ENCODE data around the gene B2M.
"Not testable (repeated sequence)": the region's sequence is repeated elsewhere in the genome, so short reads cannot be mapped to it uniquely, and the experiment has no call there.

B2M gene

DNA sequence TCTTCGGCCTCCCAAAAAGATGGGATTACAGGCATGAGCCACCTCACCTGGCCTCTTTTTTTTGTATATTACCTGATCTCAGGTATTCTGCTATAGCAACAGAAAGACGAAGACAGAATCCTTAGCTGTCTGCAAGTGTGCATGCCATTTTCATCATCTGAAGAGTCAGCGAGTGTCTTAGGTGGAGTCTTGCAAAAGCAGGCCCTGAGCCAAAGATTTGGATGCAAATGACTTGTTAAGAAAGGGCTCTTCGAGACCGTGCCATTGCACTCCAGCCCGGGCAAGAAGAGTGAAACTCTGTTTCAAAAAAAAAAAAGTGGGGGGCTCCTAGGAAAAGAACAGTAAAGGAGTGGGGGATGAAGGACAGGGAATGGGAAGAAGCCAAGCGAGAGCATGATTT is 14.8 kb downstream of the B2M start:
- DNase-seq (ENCODE audit: low spot score): no peak

DNA sequence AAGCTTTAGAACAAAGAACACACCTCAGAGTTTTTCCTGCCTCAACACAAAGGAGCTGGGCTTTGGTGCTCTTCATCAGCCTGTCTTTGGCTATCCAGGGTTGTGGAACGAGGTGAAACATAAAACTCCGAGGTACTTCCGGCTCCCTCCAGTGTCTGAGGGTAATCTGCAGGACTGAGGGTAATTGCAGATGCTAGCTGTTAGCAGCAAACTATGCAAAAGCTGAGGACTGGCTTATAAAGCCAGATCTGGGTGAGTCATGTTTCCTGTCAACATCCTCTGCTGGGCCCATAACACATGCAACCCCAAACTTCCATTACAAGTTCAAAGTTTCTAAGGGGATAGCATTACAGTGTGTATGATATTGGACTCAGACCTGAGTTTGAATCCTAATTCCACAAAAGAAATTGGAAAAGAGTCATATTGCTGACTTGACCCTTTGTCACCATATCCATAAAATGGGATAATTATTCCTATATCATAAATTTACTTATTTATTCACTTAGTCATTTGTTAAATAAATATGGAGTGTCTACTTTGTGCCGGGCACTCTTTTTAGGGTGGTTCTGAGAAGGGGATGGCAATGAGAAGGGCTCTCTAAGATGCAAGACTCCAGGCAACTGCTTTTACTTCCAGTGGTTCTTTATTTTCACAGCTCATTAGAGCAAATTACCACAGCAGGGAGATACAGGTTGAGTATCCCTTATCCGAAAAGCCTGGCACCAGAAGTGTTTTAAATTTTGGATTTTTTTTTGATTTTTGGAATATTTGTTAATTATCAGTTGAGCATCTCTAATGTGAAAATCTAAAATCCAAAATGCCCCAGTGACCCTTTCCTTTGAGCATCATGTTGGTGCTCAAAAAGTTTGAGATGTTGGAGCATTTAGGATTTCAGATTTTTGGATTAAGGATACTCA is 15.5 kb downstream of the B2M start:
- no peak for DNase-seq (ENCODE audit: low spot score)

DNA sequence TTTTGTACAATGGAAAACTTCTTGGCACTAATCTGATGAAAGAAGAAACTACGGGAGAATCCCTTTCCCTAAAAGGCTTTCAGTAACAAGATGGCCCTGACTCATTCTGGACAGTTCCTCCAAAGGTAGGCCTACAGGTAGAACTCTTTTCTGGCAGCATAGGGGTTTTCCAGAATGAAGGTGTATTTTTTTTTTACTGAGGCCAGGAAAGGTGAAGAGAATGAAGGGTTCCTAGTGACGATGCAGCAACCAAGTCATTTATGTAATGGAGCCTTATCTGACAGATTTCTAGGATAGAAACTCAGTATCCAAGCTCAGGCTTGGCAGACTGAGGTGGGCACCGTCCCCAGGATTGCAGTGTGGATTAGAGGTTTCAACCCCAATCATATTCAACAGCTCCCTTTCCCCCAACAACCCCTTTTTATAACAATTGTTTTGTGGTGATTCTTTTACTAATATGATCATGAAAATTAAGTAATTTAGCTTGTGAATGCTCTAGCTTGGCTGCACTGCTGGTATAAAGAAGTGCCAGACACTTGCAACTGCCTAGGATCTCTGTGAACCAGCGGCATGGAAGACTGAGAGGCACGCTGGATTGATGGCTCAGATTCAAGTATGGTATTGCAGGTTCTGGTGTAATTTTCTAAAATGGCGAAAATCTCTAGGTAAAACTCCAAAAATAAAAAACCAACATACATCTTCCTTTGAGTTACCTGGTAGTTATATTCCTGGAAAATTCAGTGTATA is 16.3 kb downstream of the B2M start:
- no peak for DNase-seq (ENCODE audit: low spot score)

DNA sequence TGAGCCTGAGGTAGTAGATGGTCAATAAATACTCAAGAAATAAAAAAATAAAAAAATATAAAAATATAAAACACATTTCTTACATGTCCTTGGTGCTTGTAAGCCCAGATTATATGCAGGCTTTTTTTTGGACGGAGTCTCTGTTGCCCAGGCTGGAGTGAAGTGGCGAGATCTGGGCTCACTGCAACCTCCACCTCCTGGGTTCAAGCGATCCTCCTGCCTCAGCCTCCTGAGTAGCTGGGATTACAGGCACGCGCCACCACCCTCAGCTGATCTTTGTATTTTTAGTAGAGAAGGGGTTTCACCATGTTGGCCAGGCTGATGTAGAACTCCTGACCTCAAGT is 16.9 kb downstream of the B2M start:
- not testable (repeated sequence) for DNase-seq (ENCODE audit: low spot score)

DNA sequence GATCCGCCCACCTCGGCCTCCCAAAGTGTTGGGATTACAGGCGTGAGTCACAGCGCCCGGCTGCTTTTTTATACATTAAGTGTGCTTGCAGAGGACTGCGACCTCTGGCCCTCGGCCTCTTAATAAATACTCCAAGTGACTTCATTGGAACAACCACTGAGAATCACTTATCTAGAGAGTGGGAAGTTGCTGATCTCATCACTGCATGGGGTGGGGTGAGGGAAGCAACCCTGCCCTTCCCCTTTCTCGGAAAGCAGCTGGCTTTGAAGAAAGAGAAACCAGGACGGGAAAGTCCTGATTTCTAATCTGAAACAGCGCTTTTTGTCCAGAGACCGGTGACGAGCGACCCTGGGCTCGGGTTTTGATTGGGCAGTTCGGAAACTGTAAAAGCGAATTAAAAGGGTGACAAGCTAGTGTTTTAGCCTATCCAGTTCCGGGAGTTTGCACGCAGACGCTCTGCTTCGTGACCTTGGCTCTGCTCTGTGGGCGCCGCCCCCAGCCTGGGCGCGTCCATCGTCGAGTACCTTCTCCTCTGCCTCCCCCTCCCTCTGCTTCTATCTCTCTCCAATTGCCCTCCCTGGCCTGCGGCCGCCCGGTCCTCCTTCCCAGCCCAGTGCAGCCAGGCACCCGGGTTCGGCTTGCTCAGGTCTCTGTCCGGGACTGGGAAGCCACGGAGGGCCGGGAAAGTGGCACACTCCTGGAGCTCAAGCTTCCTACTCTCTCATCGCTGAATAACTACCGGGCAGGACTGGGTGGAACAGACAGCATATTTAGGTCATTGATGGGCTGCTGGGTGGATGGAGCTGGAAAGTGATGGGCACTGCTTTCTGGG is 17.5 kb downstream of the B2M start:
- peak; percentile 98 for DNase-seq (ENCODE audit: low spot score)

DNA sequence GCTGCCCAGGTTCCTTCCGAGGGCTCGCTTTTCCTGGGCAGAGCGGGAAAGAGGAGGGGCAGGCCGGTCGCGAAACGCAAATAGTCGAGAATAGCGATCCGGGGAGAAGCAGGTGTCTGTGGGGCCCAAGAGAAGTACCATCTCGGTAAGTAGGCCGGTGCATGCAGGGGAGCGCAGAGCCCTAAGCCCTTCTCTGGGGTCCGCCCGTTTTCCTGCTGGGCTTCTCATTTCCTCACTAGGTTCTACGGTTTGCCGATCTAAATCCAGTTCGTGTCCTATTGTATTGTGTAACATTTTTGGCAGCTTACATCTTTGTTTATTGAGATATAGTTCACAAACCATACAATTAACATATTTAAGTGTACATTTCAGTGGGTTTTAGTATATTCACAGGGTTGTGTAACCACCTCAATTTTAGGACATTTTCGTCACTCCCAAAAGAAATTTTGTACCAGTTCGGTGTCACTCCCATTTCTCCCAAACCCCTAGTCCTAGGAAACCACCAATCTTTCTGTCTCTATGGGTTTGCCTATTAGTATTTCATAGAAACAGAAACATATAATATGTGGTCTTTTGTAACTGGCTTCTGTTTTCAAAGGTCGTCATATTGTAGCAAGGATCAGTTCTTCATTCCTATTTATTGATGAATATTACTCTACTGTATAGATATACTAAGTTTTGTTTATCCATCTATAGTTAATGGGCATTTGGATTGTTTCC is 18.3 kb downstream of the B2M start:
- no peak for DNase-seq (ENCODE audit: low spot score)

DNA sequence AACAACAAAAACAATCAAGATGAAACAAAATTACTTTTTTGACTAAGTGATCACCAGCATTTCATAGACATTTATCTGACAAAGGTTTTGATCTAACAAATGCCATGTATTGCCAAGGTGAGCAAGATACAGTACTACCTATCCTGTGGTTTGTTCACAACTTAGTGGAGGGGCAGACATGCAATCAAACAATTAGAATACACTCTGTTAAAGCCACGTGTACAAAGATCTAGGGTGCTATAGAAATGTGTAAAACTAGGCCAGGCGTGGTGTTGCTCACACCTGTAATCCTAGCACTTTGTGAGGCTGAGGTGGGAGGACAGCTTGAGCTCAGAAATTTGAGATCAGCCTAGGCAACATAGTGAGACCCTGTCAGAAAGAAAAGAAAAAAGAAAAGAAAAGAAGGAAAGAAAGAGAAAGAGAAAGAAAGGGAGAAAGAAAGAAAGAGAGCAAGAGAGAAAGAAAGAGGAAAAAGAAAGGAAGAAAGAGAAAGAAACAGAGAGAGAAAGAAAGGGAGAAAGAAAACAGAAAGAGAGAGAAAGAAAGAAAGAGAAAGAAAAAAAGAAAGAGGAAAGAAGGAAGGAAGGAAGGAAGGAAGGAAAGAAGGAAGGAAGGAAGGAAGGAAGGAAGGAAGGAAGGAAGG is 23.6 kb downstream of the B2M start:
- DNase-seq (ENCODE audit: low spot score): no peak

DNA sequence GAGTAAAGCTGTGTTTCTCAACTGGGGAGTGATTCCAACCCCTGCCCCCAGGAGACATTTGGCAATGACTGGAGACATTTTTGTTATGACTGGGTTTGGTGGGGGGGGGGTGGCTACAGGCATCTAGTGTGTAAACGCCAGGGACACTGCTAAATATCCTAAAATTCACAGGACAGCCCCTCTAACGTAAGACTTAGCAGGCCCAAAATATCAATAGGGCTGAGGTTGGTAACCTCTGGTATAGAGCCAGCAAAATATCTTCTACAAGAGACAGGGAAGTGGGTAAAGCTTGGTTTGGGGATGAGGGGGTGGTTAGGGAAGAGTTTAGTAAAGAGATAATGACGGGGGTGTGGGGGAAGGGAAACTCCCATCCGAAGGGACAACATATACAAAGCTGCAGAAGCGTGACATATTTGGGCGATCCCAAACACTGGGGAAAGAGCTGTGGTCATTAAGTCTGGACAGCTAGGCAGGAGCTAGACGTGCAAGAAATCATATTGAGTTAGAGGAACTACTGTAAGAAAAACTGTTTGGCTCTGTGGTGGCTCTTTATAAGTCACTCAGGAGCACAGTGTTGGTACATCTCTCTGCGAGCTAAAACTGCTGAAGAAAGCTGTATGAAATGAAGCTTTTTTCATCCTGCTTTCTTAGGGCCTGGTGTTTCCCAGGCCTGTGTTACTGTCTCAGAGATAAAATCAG is 24.3 kb downstream of the B2M start:
- DNase-seq (ENCODE audit: low spot score): no peak

DNA sequence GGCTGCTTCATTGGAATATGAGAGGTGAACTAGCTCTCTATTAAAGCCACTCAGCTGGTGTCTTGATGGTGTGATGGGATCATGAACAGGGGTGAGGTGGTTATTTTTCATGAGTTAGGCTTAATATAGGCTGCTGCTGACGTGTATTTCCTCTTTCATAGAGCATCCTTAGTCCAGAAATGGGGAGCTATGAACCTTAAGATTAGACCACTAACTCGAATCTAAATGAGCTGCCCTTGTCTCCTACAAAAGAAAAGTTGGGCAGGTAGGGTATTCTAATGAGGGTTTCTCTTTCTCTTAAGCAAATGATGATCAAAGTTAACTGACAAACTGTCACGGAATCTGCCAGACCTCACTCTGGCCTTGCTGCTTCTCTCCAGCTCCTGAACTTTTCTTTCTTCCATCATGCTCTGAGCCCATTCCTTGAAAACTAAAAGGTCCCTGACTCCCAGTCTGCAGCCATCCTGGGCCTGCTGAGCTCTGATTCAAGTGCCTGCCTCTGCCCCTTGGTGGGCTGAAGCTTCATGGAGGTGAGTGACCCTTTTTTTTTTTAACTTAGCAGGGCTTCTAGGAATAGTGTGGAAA is 25.0 kb downstream of the B2M start, which contains the start of gene TRIM69:
TSS of gene TRIM69 (plus strand) at position 348 of the 585 bp plus-strand sequence. CDS start at position 525, 177 bp downstream.
- DNase-seq (ENCODE audit: low spot score): no peak

DNA sequence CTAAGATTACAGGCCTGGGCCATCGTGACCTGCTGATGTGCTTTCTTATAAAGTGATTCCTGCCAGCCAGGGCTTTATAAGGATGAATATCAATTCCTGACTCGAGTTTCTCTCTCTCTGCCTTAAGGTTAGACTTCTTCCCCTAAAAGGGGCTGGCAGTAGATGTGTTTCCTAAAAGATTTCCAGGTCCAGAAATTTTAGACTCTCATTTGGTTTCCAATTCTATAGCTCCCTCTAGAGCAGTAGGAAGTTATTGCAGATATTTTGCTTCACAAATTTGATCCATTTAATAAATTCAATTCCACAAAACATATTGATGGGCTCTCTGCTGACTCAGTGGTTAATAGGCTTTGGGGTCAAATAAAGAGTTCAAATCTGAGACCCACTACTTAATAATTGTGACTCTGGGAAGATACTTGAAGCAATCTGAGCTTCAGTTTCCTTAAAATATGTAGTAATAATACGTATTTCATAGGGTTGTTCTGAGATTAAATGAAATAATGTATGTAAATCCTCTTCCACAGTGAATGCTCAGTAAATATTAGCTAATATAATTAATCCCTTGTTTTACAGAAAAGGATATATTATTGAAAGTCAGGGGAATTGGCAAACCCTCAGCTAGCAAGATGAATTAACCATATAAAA is 27.1 kb downstream of the B2M start:
- DNase-seq (ENCODE audit: low spot score): no peak

DNA sequence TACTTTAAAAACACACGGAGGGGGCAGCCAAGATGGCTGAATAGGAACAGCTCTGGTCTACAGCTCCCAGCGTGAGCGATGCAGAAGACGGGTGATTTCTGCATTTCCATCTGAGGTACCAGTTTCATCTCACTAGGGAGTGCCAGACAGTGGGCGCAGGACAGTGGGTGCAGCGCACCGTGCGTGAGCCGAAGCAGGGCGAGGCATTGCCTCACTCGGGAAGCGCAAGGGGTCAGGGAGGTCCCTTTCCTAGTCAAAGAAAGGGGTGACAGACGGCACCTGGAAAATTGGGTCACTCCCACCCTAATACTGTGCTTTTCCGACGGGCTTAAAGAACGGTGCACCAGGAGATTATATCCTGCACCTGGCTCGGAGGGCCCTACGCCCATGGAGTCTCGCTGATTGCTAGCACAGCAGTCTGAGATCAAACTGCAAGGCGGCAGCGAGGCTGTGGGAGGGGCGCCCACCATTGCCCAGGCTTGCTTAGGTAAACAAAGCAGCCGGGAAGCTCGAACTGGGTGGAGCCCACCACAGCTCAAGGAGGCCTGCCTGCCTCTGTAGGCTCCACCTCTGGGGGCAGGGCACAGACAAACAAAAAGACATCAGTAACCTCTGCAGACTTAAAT is 28.0 kb downstream of the B2M start:
- not testable (repeated sequence) for DNase-seq (ENCODE audit: low spot score)

DNA sequence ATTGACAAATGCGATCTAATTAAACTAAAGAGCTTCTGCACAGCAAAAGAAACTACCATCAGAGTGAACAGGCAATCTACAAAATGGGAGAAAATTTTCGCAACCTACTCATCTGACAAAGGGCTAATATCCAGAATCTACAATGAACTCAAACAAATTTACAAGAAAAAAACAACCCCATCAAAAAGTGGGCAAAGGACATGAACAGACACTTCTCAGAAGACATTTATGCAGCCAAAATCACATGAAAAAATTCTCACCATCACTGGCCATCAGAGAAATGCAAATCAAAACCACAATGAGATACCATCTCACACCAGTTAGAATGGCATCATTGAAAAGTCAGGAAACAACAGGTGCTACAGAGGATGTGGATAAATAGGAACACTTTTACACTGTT is 32.1 kb downstream of the B2M start:
- DNase-seq (ENCODE audit: low spot score): not testable (repeated sequence)

DNA sequence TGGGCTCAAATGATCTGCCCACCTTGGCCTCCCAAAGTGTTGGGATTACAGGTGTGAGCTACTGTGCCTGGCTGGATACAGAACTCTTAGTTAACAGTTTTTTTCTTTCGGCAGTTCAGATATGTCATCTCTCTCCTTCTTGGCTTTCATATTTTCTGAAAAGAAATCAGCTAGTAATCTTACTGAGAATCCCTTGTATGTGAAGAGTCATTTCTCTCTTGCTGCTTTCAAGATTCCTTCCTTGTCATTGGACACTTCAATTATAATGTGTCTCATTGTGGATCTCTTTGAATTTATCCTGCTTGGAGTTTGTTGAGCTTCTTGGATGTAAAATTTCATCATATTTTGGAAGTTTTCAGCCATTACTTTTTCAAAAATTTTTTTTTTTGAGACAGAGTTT is 42.0 kb downstream of the B2M start:
- no peak for DNase-seq (ENCODE audit: low spot score)

DNA sequence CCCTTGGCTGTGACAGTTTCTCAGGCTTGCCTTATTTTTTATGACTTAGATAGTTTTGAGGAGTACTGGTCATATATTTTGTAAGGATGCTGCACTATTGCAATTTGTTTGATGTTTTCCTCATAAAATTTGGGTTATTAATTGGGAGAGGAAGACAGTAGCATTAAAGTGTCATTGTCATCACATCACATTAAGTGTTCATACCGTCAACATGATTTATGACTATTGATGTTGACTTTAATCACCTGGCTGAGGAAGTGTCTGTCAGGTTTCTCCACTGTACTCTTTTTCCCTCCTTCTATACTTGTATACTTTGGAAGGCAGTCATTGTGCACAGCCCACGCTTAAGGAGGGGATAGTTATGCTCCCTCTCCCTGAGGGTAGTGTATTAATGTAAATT is 51.9 kb downstream of the B2M start:
- no peak for DNase-seq (ENCODE audit: low spot score)

DNA sequence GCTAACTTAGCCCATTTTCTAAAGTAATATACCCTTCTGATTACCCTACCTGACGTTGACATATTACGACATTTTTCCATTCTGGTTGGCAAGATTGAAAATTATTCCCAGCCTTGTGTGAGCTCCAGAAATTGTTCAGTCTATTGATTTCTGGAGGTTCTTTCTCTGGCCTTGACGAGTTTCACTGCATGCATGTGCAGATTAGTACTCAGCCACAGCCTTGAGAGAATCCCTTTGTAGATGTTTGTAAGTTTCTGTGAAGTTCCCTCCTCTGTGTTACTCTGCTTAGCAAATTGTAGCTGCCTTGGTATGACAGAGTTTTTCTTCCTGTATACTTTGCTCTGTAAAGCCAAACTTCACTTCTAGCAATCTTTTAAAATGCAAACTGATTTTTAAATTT is 52.5 kb downstream of the B2M start:
- no peak for DNase-seq (ENCODE audit: low spot score)

DNA sequence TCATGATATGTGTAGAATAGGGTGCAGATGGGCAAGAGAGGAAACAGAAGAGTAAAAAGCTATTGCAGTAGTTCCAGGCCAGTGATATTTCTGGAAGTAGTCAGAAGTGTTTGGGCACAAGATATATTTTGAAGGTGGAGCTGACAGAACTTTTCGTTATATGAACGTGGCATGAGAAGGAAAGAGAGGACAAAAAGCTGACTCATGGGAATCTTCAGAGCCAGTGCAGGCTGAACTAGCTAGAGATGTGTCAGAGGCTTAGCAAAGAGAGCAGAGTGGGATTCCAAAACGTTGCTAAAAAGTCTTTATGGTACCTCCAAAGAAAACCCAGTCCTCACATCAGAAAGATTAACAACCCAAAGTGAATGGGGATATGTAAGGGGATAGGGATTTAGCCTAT is 53.7 kb downstream of the B2M start:
- no peak for DNase-seq (ENCODE audit: low spot score)
